B cell (primary cell): ENCODE data around the gene SCYGR4.

Experiments used
- EZH2 ChIP-seq: IDR thresholded peaks from 2 replicates; pipeline ENCODE4 v1.6.1; 2012; ENCODE audit warnings: borderline replicate concordance, low read depth, mild to moderate bottlenecking, moderate library complexity, low read length; ENCODE audit not compliant: insufficient read depth, poor library complexity, severe bottlenecking
- TF ChIP-seq, protein P1 (sequence below): fragments of 200-600 bp; IDR thresholded peaks from one replicate; pipeline ENCODE4 v1.8.0; 2022; ENCODE audit warnings: antibody characterized with exemption, mild to moderate bottlenecking

DNA sequence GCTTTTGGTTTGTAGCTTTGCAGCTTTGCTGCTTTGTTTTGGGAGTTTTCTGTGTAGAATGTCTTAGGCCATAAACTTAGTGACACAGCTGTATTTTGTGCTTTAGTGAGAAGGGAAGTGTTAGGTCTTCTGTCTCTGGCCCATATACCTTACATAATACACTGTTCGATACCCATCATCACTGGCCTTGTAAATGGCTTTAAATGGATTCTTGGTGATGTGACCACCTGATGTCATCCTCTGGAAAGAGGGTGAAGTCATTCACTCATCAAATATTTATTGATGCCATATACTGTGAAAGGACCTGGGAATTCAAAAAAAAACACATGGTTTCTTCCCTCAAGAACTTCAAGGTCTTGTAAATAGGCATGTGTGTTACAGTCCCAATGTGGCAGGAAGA, 37.5 kb upstream of the SCYGR4 start:
- TF ChIP-seq, protein P1, sequence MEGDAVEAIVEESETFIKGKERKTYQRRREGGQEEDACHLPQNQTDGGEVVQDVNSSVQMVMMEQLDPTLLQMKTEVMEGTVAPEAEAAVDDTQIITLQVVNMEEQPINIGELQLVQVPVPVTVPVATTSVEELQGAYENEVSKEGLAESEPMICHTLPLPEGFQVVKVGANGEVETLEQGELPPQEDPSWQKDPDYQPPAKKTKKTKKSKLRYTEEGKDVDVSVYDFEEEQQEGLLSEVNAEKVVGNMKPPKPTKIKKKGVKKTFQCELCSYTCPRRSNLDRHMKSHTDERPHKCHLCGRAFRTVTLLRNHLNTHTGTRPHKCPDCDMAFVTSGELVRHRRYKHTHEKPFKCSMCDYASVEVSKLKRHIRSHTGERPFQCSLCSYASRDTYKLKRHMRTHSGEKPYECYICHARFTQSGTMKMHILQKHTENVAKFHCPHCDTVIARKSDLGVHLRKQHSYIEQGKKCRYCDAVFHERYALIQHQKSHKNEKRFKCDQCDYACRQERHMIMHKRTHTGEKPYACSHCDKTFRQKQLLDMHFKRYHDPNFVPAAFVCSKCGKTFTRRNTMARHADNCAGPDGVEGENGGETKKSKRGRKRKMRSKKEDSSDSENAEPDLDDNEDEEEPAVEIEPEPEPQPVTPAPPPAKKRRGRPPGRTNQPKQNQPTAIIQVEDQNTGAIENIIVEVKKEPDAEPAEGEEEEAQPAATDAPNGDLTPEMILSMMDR: no peak
- TF ChIP-seq EZH2: no peak
